HG02678 (cell line): ENCODE results near the gene EI24.

Experiments
- ATAC-seq: cut with Tn5 transposase; IDR thresholded peaks from one replicate; pipeline ENCODE4 v1.9.1; 2021; ENCODE audit warnings: mild to moderate bottlenecking, moderate library complexity; ENCODE audit not compliant: unreplicated experiment

EI24 gene

GRCh38 chr11:125578783-125579182 is 9.5 kb downstream of the EI24 start:
- ATAC-seq: no peak

- no peak for ATAC-seq
Measured at GRCh38 chr11:125579811-125580210, 10.5 kb downstream of the EI24 start.

GRCh38 chr11:125583496-125583895 is 14.2 kb downstream of the EI24 start:
- ATAC-seq: no peak

GRCh38 chr11:125585487-125585886 is 16.2 kb downstream of the EI24 start:
- ATAC-seq: no peak

GRCh38 chr11:125586623-125587022 is 17.3 kb downstream of the EI24 start:
- no peak for ATAC-seq

- ATAC-seq: no peak
Measured at GRCh38 chr11:125587480-125587879, 18.2 kb downstream of the EI24 start.

GRCh38 chr11:125588505-125588904 is 19.2 kb downstream of the EI24 start:
- no peak for ATAC-seq

GRCh38 chr11:125591649-125592304 is 22.5 kb downstream of the EI24 start:
- peak; percentile 18 for ATAC-seq

GRCh38 chr11:125592305-125593113 is 23.2 kb downstream of the EI24 start, which contains the start of gene STT3A:
Gene STT3A, plus strand, starts transcription at chr11:125592852. Its CDS starts 3,064 bp downstream, at chr11:125595916.
- ATAC-seq: peak; percentile 96

GRCh38 chr11:125593114-125593820 is 24.0 kb downstream of the EI24 start:
- ATAC-seq: no peak

- no peak for ATAC-seq
Measured at GRCh38 chr11:125594958-125595357, 25.7 kb downstream of the EI24 start.

- ATAC-seq: no peak
Measured at GRCh38 chr11:125600663-125601062, 31.4 kb downstream of the EI24 start.

- no peak for ATAC-seq
Measured at GRCh38 chr11:125603207-125603606, 33.9 kb downstream of the EI24 start.

- ATAC-seq: no peak
Measured at GRCh38 chr11:125605417-125605816, 36.1 kb downstream of the EI24 start.

- no peak for ATAC-seq
Measured at GRCh38 chr11:125609545-125609944, 40.3 kb downstream of the EI24 start.

GRCh38 chr11:125618383-125618782 is 49.1 kb downstream of the EI24 start:
- ATAC-seq: no peak

GRCh38 chr11:125621995-125622394 is 52.7 kb downstream of the EI24 start:
- ATAC-seq: no peak

GRCh38 chr11:125623064-125623463 is 53.8 kb downstream of the EI24 start:
- ATAC-seq: no peak

- no peak for ATAC-seq
Measured at GRCh38 chr11:125624756-125625213, 55.5 kb downstream of the EI24 start, which contains the start of gene CHEK1. Gene CHEK1, plus strand, starts transcription at chr11:125625163. Its CDS starts 1,606 bp downstream, at chr11:125626769.

- no peak for ATAC-seq
Measured at GRCh38 chr11:125625225-125625629, 56.0 kb downstream of the EI24 start.

- peak; percentile 90 for ATAC-seq
Measured at GRCh38 chr11:125625630-125626287, 56.5 kb downstream of the EI24 start.
